ENCODE measurements around the gene B3GLCT.

Gene B3GLCT

GRCh38 chr13:31182987-31183386 is 16.8 kb upstream of the B3GLCT start:
- Histone ChIP-seq H3K23ac (ENCODE audit: low read depth, low read length, poor library complexity) (no peak overlapping the region), H2BK15ac (ENCODE audit: low read length) (no peak overlapping the region), H2BK12ac (ENCODE audit: low read length) (no peak overlapping the region), H3K4me3 (ENCODE audit: low read length in 2 of 2) (no peak overlapping the region), H2AK5ac (ENCODE audit: low read depth, low read length) (no peak overlapping the region), H3K18ac (ENCODE audit: low read length) (no peak overlapping the region), H3K27ac (replicated peaks; ENCODE audit: low read length) (no peak overlapping the region), H3K14ac (ENCODE audit: low read length) (no peak overlapping the region), H3K27me3 (ENCODE audit: control insufficient read depth in 3 of 3, insufficient read depth in 3 of 3, low read depth in 1 of 3, low read length in 3 of 3) (no peaks in the 10 kb centered on the region), H3K36me3 (replicated peaks in 1 of 2; ENCODE audit: control insufficient read depth in 2 of 2, insufficient read depth in 2 of 2, low read length in 2 of 2) (no peaks in the 10 kb centered on the region), H3K4ac (ENCODE audit: low read length) (no peak overlapping the region), H4K8ac (ENCODE audit: low read depth, low read length) (no peak overlapping the region), H3K9me3 (replicated peaks in 1 of 2; ENCODE audit: control insufficient read depth in 2 of 2, insufficient read depth in 1 of 2, low read depth in 1 of 2, low read length in 2 of 2) (peaks cover 0 to under 1% of the 10 kb centered on the region in 2 donors), H2BK120ac (ENCODE audit: low read depth, low read length) (no peak overlapping the region), H4K91ac (ENCODE audit: low read depth, low read length, poor library complexity) (no peak overlapping the region), H3K9ac (ENCODE audit: low read depth, low read length, poor library complexity) (peak overlapping the region; percentile 3), H3K4me2 (ENCODE audit: insufficient read depth, low read length, poor library complexity, severe bottlenecking) (no peak overlapping the region), H3K79me1 (ENCODE audit: low read depth, low read length) (no peaks in the 10 kb centered on the region), H2AFZ (ENCODE audit: low read length) (no peak overlapping the region), H3K4me1 (ENCODE audit: control insufficient read depth in 2 of 2, insufficient read depth in 1 of 2, low read depth in 1 of 2, low read length in 2 of 2) (peaks cover 5 to 7% of the 10 kb centered on the region in 2 donors), H2BK5ac (ENCODE audit: low read length) (no peak overlapping the region)
- WGBS, 2 donors (ENCODE audit: extremely low coverage in 2 of 2, insufficient read length in 2 of 2, insufficient replicate concordance in 1 of 2) = no CpG with 5 or more reads among the region's 26 CpGs
- DNase-seq (ENCODE audit: low spot score) = no peak

GRCh38 chr13:31184451-31184850 is 15.3 kb upstream of the B3GLCT start:
- H3K9me3 ChIP-seq (replicated peaks in 1 of 2; ENCODE audit: control insufficient read depth in 2 of 2, insufficient read depth in 1 of 2, low read depth in 1 of 2, low read length in 2 of 2) = peaks cover 0 to 3% of the 10 kb centered on the region in 2 donors
- DNase-seq (ENCODE audit: low spot score) = no peak
- H3K4me1 ChIP-seq (ENCODE audit: control insufficient read depth in 2 of 2, insufficient read depth in 1 of 2, low read depth in 1 of 2, low read length in 2 of 2) = peaks cover 5 to 7% of the 10 kb centered on the region in 2 donors
- no peaks in the 10 kb centered on the region for H3K27me3 ChIP-seq (ENCODE audit: control insufficient read depth in 3 of 3, insufficient read depth in 3 of 3, low read depth in 1 of 3, low read length in 3 of 3)
- WGBS, 2 donors (ENCODE audit: extremely low coverage in 2 of 2, insufficient read length in 2 of 2, insufficient replicate concordance in 1 of 2) = no CpG with 5 or more reads among the region's 6 CpGs
- H2BK120ac ChIP-seq (ENCODE audit: low read depth, low read length) = no peak overlapping the region
- H2BK12ac ChIP-seq (ENCODE audit: low read length) = no peak overlapping the region
- H3K9ac ChIP-seq (ENCODE audit: low read depth, low read length, poor library complexity) = no peak overlapping the region
- H3K4me2 ChIP-seq (ENCODE audit: insufficient read depth, low read length, poor library complexity, severe bottlenecking) = no peak overlapping the region
- no peak overlapping the region for H3K14ac ChIP-seq (ENCODE audit: low read length)
- H3K27ac ChIP-seq (replicated peaks; ENCODE audit: low read length) = peak overlapping the region; percentile 17
- no peak overlapping the region for H2BK15ac ChIP-seq (ENCODE audit: low read length)
- no peak overlapping the region for H3K18ac ChIP-seq (ENCODE audit: low read length)
- H4K91ac ChIP-seq (ENCODE audit: low read depth, low read length, poor library complexity) = no peak overlapping the region
- no peak overlapping the region for H3K23ac ChIP-seq (ENCODE audit: low read depth, low read length, poor library complexity)
- H3K4me3 ChIP-seq (ENCODE audit: low read length in 2 of 2) = no peak overlapping the region
- no peak overlapping the region for H4K8ac ChIP-seq (ENCODE audit: low read depth, low read length)
- no peak overlapping the region for H2BK5ac ChIP-seq (ENCODE audit: low read length)
- no peak overlapping the region for H2AK5ac ChIP-seq (ENCODE audit: low read depth, low read length)
- H3K36me3 ChIP-seq (replicated peaks in 1 of 2; ENCODE audit: control insufficient read depth in 2 of 2, insufficient read depth in 2 of 2, low read length in 2 of 2) = no peaks in the 10 kb centered on the region
- H3K4ac ChIP-seq (ENCODE audit: low read length) = no peak overlapping the region
- peak overlapping the region; percentile 72 for H2AFZ ChIP-seq (ENCODE audit: low read length)
- H3K79me1 ChIP-seq (ENCODE audit: low read depth, low read length) = no peaks in the 10 kb centered on the region

GRCh38 chr13:31184981-31185645 is 14.7 kb upstream of the B3GLCT start:
- H4K91ac ChIP-seq (ENCODE audit: low read depth, low read length, poor library complexity) = no peak overlapping the region
- DNase-seq (ENCODE audit: low spot score) = no peak
- H2BK12ac ChIP-seq (ENCODE audit: low read length) = no peak overlapping the region
- WGBS, 2 donors (ENCODE audit: extremely low coverage in 2 of 2, insufficient read length in 2 of 2, insufficient replicate concordance in 1 of 2) = no CpG with 5 or more reads among the region's 7 CpGs
- peaks cover 0 to 3% of the 10 kb centered on the region in 2 donors for H3K9me3 ChIP-seq (replicated peaks in 1 of 2; ENCODE audit: control insufficient read depth in 2 of 2, insufficient read depth in 1 of 2, low read depth in 1 of 2, low read length in 2 of 2)
- no peak overlapping the region for H2BK120ac ChIP-seq (ENCODE audit: low read depth, low read length)
- H2AK5ac ChIP-seq (ENCODE audit: low read depth, low read length) = no peak overlapping the region
- H3K4ac ChIP-seq (ENCODE audit: low read length) = no peak overlapping the region
- H3K18ac ChIP-seq (ENCODE audit: low read length) = no peak overlapping the region
- peaks cover 5 to 7% of the 10 kb centered on the region in 2 donors for H3K4me1 ChIP-seq (ENCODE audit: control insufficient read depth in 2 of 2, insufficient read depth in 1 of 2, low read depth in 1 of 2, low read length in 2 of 2)
- H3K4me3 ChIP-seq (ENCODE audit: low read length in 2 of 2) = no peak overlapping the region
- H3K36me3 ChIP-seq (replicated peaks in 1 of 2; ENCODE audit: control insufficient read depth in 2 of 2, insufficient read depth in 2 of 2, low read length in 2 of 2) = no peaks in the 10 kb centered on the region
- peak overlapping the region; percentile 17 for H3K27ac ChIP-seq (replicated peaks; ENCODE audit: low read length)
- H3K79me1 ChIP-seq (ENCODE audit: low read depth, low read length) = no peaks in the 10 kb centered on the region
- no peak overlapping the region for H2BK15ac ChIP-seq (ENCODE audit: low read length)
- no peak overlapping the region for H3K23ac ChIP-seq (ENCODE audit: low read depth, low read length, poor library complexity)
- H3K27me3 ChIP-seq (ENCODE audit: control insufficient read depth in 3 of 3, insufficient read depth in 3 of 3, low read depth in 1 of 3, low read length in 3 of 3) = peaks cover 0 to 2% (median 0%) of the 10 kb centered on the region in 3 experiments
- H3K4me2 ChIP-seq (ENCODE audit: insufficient read depth, low read length, poor library complexity, severe bottlenecking) = no peak overlapping the region
- no peak overlapping the region for H4K8ac ChIP-seq (ENCODE audit: low read depth, low read length)
- peak overlapping the region; percentile 72 for H2AFZ ChIP-seq (ENCODE audit: low read length)
- no peak overlapping the region for H3K14ac ChIP-seq (ENCODE audit: low read length)
- no peak overlapping the region for H2BK5ac ChIP-seq (ENCODE audit: low read length)
- H3K9ac ChIP-seq (ENCODE audit: low read depth, low read length, poor library complexity) = no peak overlapping the region

DNA sequence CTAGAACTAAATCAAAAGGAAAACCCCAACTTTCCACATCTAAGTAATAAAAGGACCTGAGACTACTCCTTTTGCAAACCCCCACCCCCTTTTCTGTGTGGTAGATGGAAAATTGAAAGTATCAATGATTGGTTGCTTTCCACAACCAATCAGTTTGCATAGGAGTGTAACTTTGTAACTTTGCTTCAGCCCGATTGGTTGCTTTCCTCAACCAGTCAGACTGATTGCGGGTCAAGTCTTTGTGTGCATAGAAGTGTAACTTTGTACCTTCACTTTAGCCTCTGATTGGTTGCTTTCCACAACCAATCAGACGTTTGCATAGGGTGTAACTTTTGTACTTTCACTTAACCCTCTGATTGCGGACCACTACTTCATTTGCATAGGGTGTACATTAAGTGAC is 8.0 kb upstream of the B3GLCT start:
- H3K14ac ChIP-seq (ENCODE audit: low read length) = no peak overlapping the region
- H4K8ac ChIP-seq (ENCODE audit: low read depth, low read length) = no peak overlapping the region
- no CpG with 5 or more reads among the region's 4 CpGs for WGBS, 2 donors (ENCODE audit: extremely low coverage in 2 of 2, insufficient read length in 2 of 2, insufficient replicate concordance in 1 of 2)

More for the DNA sequence above, 8.0 kb upstream of the B3GLCT start:
- Histone ChIP-seq H3K4ac (ENCODE audit: low read length) (no peak overlapping the region), H2BK5ac (ENCODE audit: low read length) (no peak overlapping the region), H2AFZ (ENCODE audit: low read length) (no peak overlapping the region), H2AK5ac (ENCODE audit: low read depth, low read length) (no peak overlapping the region), H3K79me1 (ENCODE audit: low read depth, low read length) (no peaks in the 10 kb centered on the region), H3K36me3 (replicated peaks in 1 of 2; ENCODE audit: control insufficient read depth in 2 of 2, insufficient read depth in 2 of 2, low read length in 2 of 2) (no peaks in the 10 kb centered on the region), H3K4me2 (ENCODE audit: insufficient read depth, low read length, poor library complexity, severe bottlenecking) (no peak overlapping the region), H3K4me3 (ENCODE audit: low read length in 2 of 2) (no peak overlapping the region), H4K91ac (ENCODE audit: low read depth, low read length, poor library complexity) (no peak overlapping the region), H3K4me1 (ENCODE audit: control insufficient read depth in 2 of 2, insufficient read depth in 1 of 2, low read depth in 1 of 2, low read length in 2 of 2) (no peaks in the 10 kb centered on the region), H2BK120ac (ENCODE audit: low read depth, low read length) (no peak overlapping the region), H3K18ac (ENCODE audit: low read length) (no peak overlapping the region), H3K9ac (ENCODE audit: low read depth, low read length, poor library complexity) (no peak overlapping the region), H3K27ac (replicated peaks; ENCODE audit: low read length) (no peak overlapping the region), H3K23ac (ENCODE audit: low read depth, low read length, poor library complexity) (no peak overlapping the region), H3K27me3 (ENCODE audit: control insufficient read depth in 3 of 3, insufficient read depth in 3 of 3, low read depth in 1 of 3, low read length in 3 of 3) (peaks cover 0 to 3% (median 0%) of the 10 kb centered on the region in 3 experiments), H2BK12ac (ENCODE audit: low read length) (no peak overlapping the region), H3K9me3 (replicated peaks in 1 of 2; ENCODE audit: control insufficient read depth in 2 of 2, insufficient read depth in 1 of 2, low read depth in 1 of 2, low read length in 2 of 2) (peaks cover 0 to 3% of the 10 kb centered on the region in 2 donors), H2BK15ac (ENCODE audit: low read length) (no peak overlapping the region)
- DNase-seq (ENCODE audit: low spot score) = no peak

All from neuronal stem cell (in vitro differentiated cells).